Calu3 (cell line): ENCODE measurements around the gene ZBTB7B. TPM values are rescaled to one million over a fixed set of nuclear protein-coding genes. Genes with fewer than 3 reads are reported as not detected.

Experiments
- BruUV-seq: library from RNA; stranded (reverse); fragments of 400-500 nt; replicated peaks from 2 replicates; lab custom pipeline; 2021; lab: Mats Ljungman, UMichigan
- CTCF ChIA-PET: fragments of 300-600 bp; sonication (Branson Sonifier 250); formaldehyde crosslinking; loops from one replicate; lab custom pipeline; 2022; ENCODE audit warnings: antibody characterized with exemption; lab: Charles Lee
- DNase-seq: peaks from one replicate; pipeline ENCODE4 v3.0.0; 2022
- H3K27ac Mint-ChIP-seq: one replicate; pipeline ENCODE4 v1.8.0; 2022; ENCODE audit warnings: mixed read lengths; ENCODE audit not compliant: unreplicated experiment
- H3K27me3 Mint-ChIP-seq: one replicate; pipeline ENCODE4 v1.8.0; 2022; ENCODE audit warnings: mixed read lengths; ENCODE audit not compliant: unreplicated experiment
- H3K36me3 Mint-ChIP-seq: one replicate; pipeline ENCODE4 v1.8.0; 2022; ENCODE audit warnings: mild to moderate bottlenecking, moderate library complexity, mixed read lengths; ENCODE audit not compliant: insufficient read depth, unreplicated experiment
- H3K4me1 Mint-ChIP-seq: one replicate; pipeline ENCODE4 v1.8.0; 2022; ENCODE audit warnings: mild to moderate bottlenecking, low read depth, mixed read lengths; ENCODE audit not compliant: unreplicated experiment
- H3K4me3 Mint-ChIP-seq: one replicate; pipeline ENCODE4 v1.8.0; 2022; ENCODE audit warnings: mild to moderate bottlenecking, low read depth, moderate library complexity, mixed read lengths; ENCODE audit not compliant: unreplicated experiment
- H3K9me3 Mint-ChIP-seq: one replicate; pipeline ENCODE4 v1.8.0; 2022; ENCODE audit warnings: low read depth, mixed read lengths; ENCODE audit not compliant: unreplicated experiment
- CTCF ChIP-seq: fragments of 200-600 bp; IDR thresholded peaks from one replicate; pipeline ENCODE4 v1.8.0; 2022; ENCODE audit warnings: antibody characterized with exemption; ENCODE audit not compliant: unreplicated experiment
- intact Hi-C: fragments of 100-400 bp; cut with micrococcal nuclease; formaldehyde crosslinking; loops from one replicate; pipeline ENCODE4 v1.10.0; 2022; ENCODE audit not compliant: unreplicated experiment
- total RNA-seq: library from RNA; stranded (reverse); gene quantifications from 2 replicates; pipeline ENCODE4 v1.2.3, GENCODE V29; 2022

ZBTB7B gene
- total RNA-seq, 1 experiment from 2014 or later: 64.7 TPM

DNA sequence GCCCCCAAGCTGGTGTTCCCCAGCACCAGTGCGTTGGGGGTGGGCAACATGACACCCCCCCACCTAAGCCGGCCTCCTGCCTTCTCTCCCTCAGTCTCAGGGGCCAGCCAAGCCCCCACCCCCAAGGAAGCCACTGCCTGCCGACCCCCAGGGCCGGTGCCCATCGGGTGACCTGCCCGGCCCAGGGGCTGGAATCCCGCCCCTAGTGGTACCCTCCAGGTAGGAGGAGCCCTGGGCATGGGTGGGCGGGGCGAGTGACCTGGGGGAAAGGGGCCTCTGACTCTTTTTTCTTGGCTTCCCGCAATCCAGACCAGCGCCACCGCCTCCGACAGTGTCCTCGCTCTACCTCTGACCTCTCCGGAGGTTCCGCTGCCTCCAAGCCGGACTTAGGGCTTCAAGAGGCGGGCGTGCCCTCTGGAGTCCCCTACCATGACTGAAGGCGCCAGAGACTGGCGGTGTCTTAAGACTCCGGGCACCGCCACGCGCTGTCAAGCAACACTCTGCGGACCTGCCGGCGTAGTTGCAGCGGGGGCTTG is 59.6 kb downstream of the ZBTB7B start:
- Mint-ChIP-seq H3K4me3 (peak overlapping the region; percentile 76), H3K27me3 (no peaks in the 10 kb centered on the region), H3K4me1 (peaks cover 30% of the 10 kb centered on the region), H3K9me3 (no peaks in the 10 kb centered on the region), H3K27ac (no peak overlapping the region), H3K36me3 (peaks cover 42% of the 10 kb centered on the region)
- intact Hi-C loops: loop anchor here (5.0 to 10.0 kb wide), 3 partner anchors 90 to 387 kb away; partner anchors contain the start of genes CKS1B and SHC1
- no peak for TF ChIP-seq CTCF
- no peak for DNase-seq
- CTCF ChIA-PET: interaction anchor here (0.6 to 3.0 kb wide), 15 partner anchors 11 to 184 kb away, joined by 3 to 28 read pairs (median 5); partner anchors contain the start of genes ADAM15, EFNA3, FLAD1 and LENEP
- BruUV-seq: no TSS peak

DNA sequence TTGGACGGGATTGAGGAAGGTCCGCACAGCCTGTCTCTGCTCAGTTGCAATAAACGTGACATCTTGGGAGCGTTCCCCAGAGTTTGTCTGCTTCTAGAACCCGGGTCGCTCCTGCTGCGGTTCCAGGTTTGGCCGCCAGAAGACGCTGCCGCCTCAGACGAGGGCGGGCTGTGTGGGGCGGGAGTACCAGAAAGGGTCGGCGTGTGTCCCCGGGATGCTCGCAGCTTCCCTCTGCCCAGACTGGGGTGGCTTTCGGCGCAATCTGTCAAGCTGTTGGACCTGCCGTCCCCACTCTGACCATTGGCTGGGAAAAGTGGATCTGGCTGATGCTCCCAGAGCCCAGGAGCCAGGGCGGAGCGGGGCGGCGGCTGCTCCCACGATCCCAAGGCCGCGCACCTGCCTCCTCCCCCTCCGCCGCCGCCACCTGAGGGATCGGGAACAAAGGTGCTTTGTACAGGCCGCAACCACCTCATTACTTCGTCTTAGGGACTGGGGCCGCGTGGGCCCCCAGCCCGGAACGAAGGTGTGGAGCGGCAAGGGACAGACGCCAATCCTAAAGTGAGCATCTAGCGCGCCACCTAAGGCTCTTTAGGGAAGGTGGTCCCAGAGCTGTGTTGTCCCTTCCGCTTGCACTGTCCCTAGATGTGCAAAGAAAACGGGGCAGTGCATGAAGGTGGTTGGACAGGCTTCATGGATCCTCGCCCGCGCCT is 60.3 kb downstream of the ZBTB7B start:
- peak; percentile 94 for TF ChIP-seq CTCF
- no peaks in the 10 kb centered on the region for H3K27me3 Mint-ChIP-seq
- H3K27ac Mint-ChIP-seq: peak overlapping the region; percentile 89
- no peaks in the 10 kb centered on the region for H3K9me3 Mint-ChIP-seq
- CTCF ChIA-PET: interaction anchor here (0.7 to 3.0 kb wide), 3 partner anchors 10 to 69 kb away, joined by 3 to 28 read pairs (median 6); no protein-coding TSS in a partner anchor
- H3K36me3 Mint-ChIP-seq: peaks cover 44% of the 10 kb centered on the region
- no TSS peak for BruUV-seq
- H3K4me1 Mint-ChIP-seq: peaks cover 30% of the 10 kb centered on the region
- intact Hi-C loops: loop anchor here (1.0 to 10.0 kb wide), 4 partner anchors 21 to 388 kb away; partner anchors contain the start of genes CKS1B and SHC1
- peak overlapping the region; percentile 76 for H3K4me3 Mint-ChIP-seq
- peak; percentile 79 for DNase-seq

- H3K4me1 Mint-ChIP-seq: peaks cover 30% of the 10 kb centered on the region
- H3K9me3 Mint-ChIP-seq: no peaks in the 10 kb centered on the region
- DNase-seq: peak; percentile 90
- no peaks in the 10 kb centered on the region for H3K27me3 Mint-ChIP-seq
- peaks cover 52% of the 10 kb centered on the region for H3K36me3 Mint-ChIP-seq
- peak within 1 kb of the TSS; percentile 76 for H3K4me3 Mint-ChIP-seq
- BruUV-seq: no TSS peak
- CTCF ChIA-PET: interaction anchor here (0.8 to 3.0 kb wide), 5 partner anchors 12 to 109 kb away, joined by 3 to 28 read pairs (median 3); partner anchors contain the start of genes ADAM15 and KRTCAP2
- peak within 1 kb of the TSS; percentile 89 for H3K27ac Mint-ChIP-seq
- intact Hi-C loops: loop anchor here (1.0 to 10.0 kb wide), 4 partner anchors 21 to 389 kb away; partner anchors contain the start of genes CKS1B and SHC1
- no peak for TF ChIP-seq CTCF
Measured at GRCh38 chr1:155063550-155064110, 61.0 kb downstream of the ZBTB7B start, which contains the start of gene EFNA4. EFNA4 (plus strand) TSS chr1:155063740; CDS start chr1:155063824, 84 bp downstream.
